Occipital lobe (tissue), 2 donors: ENCODE results near the gene CHMP6. TPM values are rescaled to one million over a fixed set of nuclear protein-coding genes. Genes with fewer than 3 reads are reported as not detected.
"Not testable (repeated sequence)": the region's sequence is repeated elsewhere in the genome, so short reads cannot be mapped to it uniquely, and the experiment has no call there.

Source experiments
- DNase-seq: peaks from one replicate; lab custom pipeline; 2025; lab: John Stamatoyannopoulos, UW
- total RNA-seq: library from RNA; depleted of rRNA; stranded (reverse); fragments of >200 nt; gene quantifications from one replicate; pipeline ENCODE4 v1.2.3, GENCODE V29; 2014

The CHMP6 gene
- total RNA-seq, 1 donor from 2014 or later, result 11.7 TPM

- no peak for DNase-seq
Observed at GRCh38 chr17:81029859-81030258, 38.2 kb downstream of the CHMP6 start.

- DNase-seq, result not testable (repeated sequence)
Observed at GRCh38 chr17:81030312-81030711, 38.7 kb downstream of the CHMP6 start.

DNA sequence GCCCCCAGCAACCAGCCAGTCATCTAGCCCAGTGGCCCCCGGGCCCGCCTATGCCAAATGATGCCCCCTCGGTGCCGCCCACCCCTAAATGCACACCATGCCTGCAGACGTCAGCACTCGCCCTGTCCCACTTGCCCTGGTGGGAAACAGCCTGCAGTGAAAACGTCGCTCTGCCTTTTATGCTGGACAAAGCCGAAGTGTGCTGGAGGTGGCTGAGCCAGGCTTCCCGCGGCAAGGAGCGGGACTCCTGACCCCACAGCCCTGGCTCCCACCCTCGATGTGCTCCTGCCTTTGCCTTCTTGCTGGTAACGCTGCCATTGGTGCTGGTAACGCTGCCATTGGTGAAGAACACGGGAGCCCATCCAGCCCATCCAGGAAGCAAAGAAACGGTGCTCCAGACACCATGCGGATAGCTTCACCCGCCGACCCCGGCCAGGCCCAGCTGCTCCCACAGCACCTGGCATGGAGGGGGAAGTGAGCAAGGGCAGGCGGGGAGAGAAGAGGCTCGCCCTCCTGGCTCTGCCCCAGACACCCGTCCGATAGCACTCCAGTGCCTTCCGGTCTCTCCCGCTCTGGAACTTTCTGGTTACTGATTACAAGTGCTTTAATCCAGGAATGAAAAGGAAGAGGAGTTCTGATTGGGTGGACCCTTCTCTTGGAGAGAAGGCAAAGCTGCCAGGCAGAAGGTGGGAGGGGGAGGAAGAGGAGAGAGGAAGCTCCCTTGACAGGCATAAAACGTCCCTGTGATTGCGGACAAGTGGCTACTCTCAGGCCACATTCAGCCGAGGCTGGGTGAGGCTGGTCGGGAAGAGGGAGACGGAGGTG, 39.3 kb downstream of the CHMP6 start:
- DNase-seq, result no peak

GRCh38 chr17:81031566-81032550, 40.2 kb downstream of the CHMP6 start:
- no peak for DNase-seq

GRCh38 chr17:81032641-81033480, 41.2 kb downstream of the CHMP6 start:
- no peak for DNase-seq

DNA sequence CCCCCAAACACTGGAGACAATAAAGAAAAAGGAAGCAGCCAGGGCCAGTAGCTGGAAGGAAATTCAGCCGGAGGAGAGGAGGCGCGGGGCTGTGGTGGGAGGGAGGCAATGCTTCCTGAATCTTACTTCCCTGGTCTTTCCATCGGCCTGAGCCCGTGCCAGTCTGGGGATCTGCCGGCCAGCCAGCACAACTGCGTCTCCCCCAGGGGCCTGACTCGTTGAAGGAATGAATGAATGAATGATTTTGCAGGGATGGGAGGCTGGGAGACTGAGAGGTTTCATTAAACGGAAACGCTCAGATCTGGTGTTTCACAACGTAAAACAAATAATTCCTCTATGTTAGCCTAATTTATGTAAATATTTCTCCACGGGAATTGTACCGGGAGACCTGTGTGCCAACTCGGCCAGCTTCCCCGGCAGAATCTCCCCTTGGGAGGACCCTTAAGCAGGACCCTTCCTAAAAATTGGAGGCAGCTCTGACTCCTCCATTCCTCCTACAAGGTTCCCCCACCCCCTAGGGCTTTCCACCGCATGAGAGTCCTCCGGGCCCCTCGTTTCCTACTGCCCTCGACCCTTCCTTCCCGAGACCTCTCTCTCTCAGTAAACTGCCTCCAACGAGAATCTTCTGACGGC, 42.0 kb downstream of the CHMP6 start:
- DNase-seq, result no peak

GRCh38 chr17:81034168-81034777, 42.6 kb downstream of the CHMP6 start:
- no peak for DNase-seq

DNA sequence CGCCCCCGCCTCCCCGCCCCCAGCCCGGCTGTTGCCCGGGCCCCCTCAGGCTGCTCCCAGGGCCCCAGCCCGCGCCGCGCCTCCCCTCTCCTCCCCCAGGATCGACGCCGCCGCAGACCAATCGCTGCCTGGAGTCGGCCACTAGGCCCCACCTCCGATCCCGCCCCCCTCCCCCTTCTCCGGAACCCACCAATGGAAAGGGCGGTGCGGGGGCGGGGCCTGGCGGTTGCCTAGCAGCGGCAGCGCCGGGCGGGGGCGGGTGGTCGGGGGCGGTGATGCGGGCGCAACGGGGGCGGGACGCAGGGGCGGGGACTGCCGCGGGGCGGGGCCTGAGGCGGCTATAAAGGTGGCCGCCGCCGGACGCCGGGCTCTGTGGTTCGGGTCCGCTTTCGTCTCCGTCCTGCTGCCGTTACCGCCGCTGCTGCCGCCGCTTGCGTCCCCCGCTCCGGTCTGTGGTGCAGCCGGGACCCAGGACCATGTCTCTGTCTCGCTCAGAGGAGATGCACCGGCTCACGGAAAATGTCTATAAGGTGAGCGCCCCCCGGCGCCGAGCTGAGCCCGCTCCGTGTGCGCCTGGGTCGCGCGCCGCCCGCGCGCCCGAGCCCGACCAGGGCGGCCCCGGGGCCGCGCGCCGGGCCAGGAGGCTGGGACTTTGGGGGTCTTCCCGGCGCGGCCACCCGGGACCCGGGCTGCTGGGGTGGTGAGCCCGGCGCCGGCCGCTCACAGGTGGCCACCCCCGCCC, 43.3 kb downstream of the CHMP6 start, which contains the start of gene BAIAP2:
Gene BAIAP2, plus strand, starts transcription at position 373 of the 742 bp plus-strand sequence. Its CDS starts 104 bp downstream, at position 477.
- DNase-seq, result peak; percentile 96

GRCh38 chr17:81035521-81036196, 44.0 kb downstream of the CHMP6 start:
- no peak for DNase-seq

GRCh38 chr17:81036197-81036941, 44.7 kb downstream of the CHMP6 start:
- DNase-seq, result no peak

DNA sequence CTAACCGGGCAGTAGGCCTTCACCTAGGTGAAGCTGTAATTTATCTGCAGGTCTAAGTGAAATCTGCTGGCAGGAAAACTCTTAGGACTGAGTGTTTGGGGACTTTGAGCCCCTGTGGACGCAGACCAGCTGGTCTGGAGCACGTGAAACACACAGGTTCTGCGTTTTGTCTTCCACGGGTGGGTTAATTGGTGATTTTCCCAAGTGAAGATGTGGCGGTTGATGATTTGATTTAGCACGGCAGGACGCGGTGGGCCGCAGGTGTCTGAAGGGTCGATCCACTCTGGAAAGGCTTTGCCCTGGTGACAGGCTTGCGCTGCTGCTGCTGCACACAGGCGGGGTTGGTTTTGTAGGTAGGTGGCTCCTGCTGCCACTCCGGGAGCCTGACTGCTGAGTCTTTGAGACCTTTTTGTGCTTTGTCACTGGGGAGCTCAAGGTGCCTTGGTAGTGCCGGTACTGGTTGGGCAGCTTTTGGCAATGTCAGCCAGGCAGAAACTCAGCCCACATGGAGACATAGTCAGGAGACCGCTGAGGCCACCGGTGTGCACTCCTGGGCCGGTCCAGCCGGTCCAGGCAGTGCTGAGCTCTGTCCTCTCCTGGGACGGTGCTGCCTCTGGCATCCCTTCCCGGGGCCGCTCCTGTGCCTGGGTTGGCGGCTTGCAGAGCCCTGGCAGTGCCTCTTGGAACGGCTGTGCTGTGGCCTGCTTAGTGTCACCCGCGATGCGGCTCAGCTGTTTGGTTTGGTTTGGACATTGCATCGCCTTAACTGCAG, 45.6 kb downstream of the CHMP6 start:
- DNase-seq, result no peak

DNA sequence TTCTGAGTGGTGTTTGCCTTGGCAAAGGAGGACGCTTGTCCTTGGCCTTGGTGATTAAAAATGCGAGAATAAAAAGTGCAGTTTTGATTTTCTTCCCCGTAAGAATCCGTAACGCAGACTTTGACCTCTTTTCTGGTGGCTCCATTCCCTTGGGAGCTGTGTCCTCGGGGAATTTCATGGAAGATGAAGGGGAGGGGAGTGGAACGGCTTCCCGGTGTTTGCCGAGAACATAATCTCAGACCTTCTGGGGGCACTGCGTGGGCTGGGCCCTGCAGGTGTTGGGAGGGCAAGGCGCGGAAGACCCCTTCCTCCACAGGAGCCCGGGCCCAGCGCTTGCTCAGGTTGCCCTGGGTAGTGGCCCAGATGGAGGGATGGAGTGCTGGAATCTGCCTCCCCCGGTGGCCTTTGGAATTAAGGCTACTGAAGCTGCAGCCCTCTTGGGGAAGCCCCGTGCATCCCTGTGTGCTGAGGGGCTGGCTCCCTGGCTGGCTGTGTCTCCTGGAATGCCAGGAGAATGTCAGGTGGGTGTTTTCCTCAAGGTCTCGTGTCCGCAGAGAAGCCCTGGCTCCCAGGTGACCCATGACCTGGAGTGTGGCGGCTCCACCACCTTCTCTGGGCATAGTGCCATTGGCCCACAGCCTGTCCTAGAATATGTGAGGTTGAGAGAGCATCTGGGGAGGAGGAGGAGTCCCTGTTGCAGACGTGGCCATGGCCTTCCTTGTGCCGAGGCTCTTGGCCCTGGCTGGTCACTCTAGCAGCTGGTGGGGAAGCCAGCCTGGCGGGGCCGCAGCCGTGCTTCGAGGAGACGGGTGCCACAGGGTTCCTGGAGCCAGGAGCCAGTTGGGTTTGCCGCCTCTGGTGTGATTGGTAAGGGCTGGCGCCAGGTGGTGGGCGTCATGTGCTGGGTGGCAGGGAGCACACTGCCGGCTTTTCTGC, 46.4 kb downstream of the CHMP6 start:
- no peak for DNase-seq

DNA sequence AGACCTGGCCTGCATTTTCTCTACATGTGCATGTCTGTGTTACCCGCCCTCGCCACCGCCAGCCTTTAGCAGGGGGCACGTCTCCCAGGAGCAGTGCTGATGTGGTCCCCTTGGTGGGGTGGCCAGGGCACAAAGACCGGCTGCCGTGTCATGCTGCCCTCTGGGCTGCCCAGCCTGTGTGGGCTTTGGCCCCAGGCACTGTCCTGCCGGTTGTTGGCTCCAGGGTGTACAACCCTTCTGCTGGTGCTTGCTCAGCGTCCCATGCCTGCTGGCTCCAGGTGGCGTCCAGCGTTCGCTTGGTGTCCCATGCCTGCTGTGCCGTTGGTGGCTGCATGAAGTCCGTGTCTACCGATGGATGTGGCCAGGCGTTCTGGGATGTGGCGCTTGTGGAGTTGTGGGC, 47.5 kb downstream of the CHMP6 start:
- no peak for DNase-seq

DNA sequence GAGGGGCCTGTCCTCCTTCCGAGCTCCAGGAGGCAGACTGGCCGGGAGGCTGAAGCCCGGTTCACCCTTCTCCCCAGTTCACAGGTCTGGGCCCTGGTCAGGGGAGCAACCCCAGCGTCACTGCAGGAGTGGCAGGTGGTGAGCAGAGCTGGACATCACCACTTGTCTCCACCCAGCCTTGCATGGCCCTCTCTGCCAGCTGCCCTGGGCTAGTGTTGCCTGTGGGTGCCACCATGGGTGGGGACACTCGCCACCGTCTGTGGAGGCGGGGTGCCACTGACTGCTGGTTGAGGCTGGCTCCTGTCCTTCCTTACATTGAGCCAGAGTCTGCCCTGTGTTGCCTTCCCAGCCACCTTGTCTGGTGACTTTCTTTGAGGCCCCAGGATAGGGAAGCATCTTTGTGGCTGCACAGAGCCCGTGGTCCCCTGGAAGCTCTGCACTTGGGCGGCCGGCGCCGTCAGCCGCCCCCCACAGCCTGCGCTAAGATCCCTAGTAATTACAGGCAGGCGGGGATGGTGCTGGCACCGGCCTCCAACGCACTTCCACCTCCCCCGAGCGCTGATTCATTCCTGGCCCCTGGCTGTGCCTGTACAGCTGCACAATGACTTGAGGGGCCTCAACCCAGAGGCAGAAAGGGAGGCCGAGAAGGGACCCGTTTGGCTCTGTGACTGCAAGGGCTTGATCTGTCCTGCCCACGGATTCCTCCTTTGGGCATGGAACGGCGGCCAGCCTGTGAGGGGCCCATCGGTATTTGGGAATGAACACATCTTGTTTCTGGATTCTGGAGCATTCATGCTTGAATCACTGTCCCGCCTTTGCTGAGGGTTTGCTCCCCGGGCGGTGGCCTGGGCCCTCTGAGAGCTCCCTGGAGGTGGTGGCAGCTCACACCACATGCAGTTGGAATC, 48.5 kb downstream of the CHMP6 start:
- peak; percentile 62 for DNase-seq

DNA sequence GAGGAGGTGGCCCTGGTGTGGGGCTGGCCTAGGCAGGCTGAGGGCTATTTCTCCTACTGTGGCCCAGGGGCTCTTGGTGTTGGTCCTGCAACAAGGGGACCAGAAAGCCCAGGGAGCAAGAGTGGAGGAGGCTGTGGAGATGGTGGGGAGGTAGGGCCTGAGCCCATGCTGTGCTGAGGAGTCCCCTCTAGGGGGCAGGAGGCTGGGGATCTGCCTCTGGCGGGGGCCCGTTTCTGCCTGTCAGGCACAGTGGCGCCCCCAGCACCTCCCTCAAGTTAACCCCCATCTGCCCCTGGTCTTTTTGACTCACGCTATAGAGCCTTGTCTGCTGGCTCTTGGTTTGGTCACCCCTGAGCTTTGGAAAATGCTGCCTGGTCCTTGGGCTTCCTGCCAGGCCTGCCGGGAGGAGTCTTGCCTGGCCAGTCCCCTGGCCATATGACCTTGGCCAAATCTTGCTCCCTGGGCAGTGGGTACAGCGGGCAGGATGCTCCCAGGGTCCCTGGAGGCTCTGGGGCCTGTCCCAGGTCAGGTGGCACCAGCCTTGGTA, 49.2 kb downstream of the CHMP6 start:
- DNase-seq, result no peak
